Stimulated activated CD4-positive, alpha-beta T cell treated with anti-CD3 and anti-CD28 coated beads, Interleukin-4, amount 100 ng/mL, for 48 hours (primary cell): ENCODE data around the gene P4HA2.

ENCODE experiments used
- DNase-seq, 2 donors: peaks; one replicate each; pipeline ENCODE4 v3.0.0-alpha.2; 2020; ENCODE audit warnings: low read depth in 2 of 2

P4HA2 gene

DNA sequence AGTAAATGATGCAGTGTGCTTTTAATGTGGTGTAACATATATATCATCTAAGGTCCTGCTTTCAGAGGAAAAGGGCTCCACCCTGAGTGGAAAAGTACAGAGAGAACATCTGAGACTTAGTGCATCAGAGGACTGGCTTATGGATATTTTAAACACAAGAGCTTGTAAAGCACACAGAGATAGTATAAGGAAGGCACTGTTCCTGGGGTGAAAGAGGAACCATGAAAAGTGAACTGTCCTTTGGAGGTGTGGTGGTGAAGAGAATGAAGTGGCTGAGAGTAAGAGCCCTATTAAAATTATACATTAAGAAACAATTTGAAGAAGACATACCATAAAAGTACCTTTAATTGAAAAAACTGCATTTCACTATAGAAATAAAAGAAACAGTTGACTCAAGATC, 85.2 kb downstream of the P4HA2 start:
- no peak for DNase-seq
